HEK293 (cell line): ENCODE measurements around the gene MARCOL.

Source experiments
- KLF16 ChIP-seq: fragments of 450-650 bp; formaldehyde crosslinking; IDR thresholded peaks from 2 replicates; pipeline ENCODE4 v1.5.1; 2017; ENCODE audit warnings: missing biosample characterization, missing genetic modification characterization
- KLF9 ChIP-seq: fragments of 450-650 bp; formaldehyde crosslinking; IDR thresholded peaks from 2 replicates; pipeline ENCODE4 v1.5.1; 2016; ENCODE audit warnings: missing biosample characterization, missing genetic modification characterization, low read depth
- ZNF146 ChIP-seq: fragments of 450-650 bp; formaldehyde crosslinking; IDR thresholded peaks from 2 replicates; pipeline ENCODE4 v1.5.1; 2016; ENCODE audit warnings: missing biosample characterization, missing genetic modification characterization
- ZNF501 ChIP-seq: fragments of 450-650 bp; formaldehyde crosslinking; IDR thresholded peaks from 2 replicates; pipeline ENCODE4 v1.5.1; 2016; ENCODE audit warnings: missing biosample characterization, missing genetic modification characterization
- ZNF596 ChIP-seq: fragments of 450-650 bp; IDR thresholded peaks from 2 replicates; pipeline ENCODE4 v1.5.0; 2018; ENCODE audit warnings: missing biosample characterization, mild to moderate bottlenecking, missing genetic modification characterization, moderate library complexity
- ZNF610 ChIP-seq: fragments of 450-650 bp; formaldehyde crosslinking; IDR thresholded peaks from 2 replicates; pipeline ENCODE4 v1.5.1; 2016; ENCODE audit warnings: missing biosample characterization, missing genetic modification characterization, borderline replicate concordance
- TF ChIP-seq, protein P1 (sequence below): fragments of 450-650 bp; formaldehyde crosslinking; IDR thresholded peaks from 2 replicates; pipeline ENCODE4 v1.5.1; 2016; ENCODE audit warnings: missing biosample characterization, missing genetic modification characterization, low read depth
- TF ChIP-seq, protein P2 (sequence below): fragments of 450-650 bp; formaldehyde crosslinking; IDR thresholded peaks from 2 replicates; pipeline ENCODE4 v1.5.1; 2016; ENCODE audit warnings: missing biosample characterization, missing genetic modification characterization

DNA sequence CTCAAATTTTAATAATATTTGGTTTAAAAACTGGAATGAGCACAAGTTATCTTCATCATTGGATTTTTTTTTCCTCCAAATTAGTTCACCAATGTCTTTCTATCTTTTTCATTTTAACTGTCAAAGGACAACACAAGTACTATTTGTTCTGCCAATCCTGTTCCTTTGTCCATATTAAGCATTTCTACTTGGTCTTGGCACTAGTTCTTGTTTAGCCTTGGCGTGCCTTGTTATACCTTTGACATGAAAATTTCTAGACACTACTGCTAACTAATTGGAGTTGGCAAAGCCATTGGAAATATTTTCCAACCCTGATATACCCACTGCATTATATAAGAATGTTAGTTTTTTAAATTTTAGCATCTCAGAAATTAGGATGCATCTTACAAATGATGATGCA, 31.7 kb upstream of the MARCOL start:
- TF ChIP-seq, protein P1, sequence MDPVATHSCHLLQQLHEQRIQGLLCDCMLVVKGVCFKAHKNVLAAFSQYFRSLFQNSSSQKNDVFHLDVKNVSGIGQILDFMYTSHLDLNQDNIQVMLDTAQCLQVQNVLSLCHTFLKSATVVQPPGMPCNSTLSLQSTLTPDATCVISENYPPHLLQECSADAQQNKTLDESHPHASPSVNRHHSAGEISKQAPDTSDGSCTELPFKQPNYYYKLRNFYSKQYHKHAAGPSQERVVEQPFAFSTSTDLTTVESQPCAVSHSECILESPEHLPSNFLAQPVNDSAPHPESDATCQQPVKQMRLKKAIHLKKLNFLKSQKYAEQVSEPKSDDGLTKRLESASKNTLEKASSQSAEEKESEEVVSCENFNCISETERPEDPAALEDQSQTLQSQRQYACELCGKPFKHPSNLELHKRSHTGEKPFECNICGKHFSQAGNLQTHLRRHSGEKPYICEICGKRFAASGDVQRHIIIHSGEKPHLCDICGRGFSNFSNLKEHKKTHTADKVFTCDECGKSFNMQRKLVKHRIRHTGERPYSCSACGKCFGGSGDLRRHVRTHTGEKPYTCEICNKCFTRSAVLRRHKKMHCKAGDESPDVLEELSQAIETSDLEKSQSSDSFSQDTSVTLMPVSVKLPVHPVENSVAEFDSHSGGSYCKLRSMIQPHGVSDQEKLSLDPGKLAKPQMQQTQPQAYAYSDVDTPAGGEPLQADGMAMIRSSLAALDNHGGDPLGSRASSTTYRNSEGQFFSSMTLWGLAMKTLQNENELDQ, result no peak
- TF ChIP-seq, protein P2, sequence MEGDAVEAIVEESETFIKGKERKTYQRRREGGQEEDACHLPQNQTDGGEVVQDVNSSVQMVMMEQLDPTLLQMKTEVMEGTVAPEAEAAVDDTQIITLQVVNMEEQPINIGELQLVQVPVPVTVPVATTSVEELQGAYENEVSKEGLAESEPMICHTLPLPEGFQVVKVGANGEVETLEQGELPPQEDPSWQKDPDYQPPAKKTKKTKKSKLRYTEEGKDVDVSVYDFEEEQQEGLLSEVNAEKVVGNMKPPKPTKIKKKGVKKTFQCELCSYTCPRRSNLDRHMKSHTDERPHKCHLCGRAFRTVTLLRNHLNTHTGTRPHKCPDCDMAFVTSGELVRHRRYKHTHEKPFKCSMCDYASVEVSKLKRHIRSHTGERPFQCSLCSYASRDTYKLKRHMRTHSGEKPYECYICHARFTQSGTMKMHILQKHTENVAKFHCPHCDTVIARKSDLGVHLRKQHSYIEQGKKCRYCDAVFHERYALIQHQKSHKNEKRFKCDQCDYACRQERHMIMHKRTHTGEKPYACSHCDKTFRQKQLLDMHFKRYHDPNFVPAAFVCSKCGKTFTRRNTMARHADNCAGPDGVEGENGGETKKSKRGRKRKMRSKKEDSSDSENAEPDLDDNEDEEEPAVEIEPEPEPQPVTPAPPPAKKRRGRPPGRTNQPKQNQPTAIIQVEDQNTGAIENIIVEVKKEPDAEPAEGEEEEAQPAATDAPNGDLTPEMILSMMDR (tag by site-specific recombination), result no peak
- TF ChIP-seq ZNF146 (no peak), ZNF596 (tag by site-specific recombination) (no peak), KLF9 (tag by site-specific recombination) (no peak), ZNF501 (tag by site-specific recombination) (no peak), KLF16 (no peak), ZNF610 (no peak)
